ENCODE data around the gene DGKD.

DNA sequence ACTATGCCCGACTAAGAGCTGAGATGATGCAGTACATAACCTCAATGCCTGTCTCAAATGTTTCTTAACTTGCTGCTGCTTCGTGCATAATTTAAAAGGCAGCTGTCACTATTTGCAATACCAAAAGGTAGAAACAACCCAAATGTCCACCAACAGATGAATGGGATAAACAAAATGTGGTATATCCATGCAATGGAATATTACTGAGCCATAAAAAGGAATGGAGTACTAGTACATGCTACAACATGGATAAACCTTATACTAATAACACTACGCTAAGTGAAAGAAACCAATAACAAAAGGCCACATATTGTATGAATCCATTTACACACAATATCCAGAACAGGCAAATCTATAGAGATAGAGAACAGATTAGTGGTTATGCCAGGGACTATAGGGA is 13.0 kb upstream of the DGKD start:
- no peak for TF ChIP-seq CTCF (IDR thresholded peaks at IDR 0.05)
- no peak for TF ChIP-seq POLR2A (IDR thresholded peaks at IDR 0.05)
